Ascending aorta (tissue), 2 donors: ENCODE results near the gene FAM83F. TPM values are rescaled to one million over a fixed set of nuclear protein-coding genes. Genes with fewer than 3 reads are reported as not detected.

Experiments
- DNase-seq, 2 donors: peaks; one replicate each; pipeline ENCODE4 v3.0.0-alpha.2; 2019; ENCODE audit warnings: low spot score in 2 of 2
- H3K27ac ChIP-seq, 2 donors: fragments of 200-600 bp; sonication (generic); one replicate each; pipeline ENCODE4 v1.5.1; 2016 to 2017; ENCODE audit warnings: mild to moderate bottlenecking in 1 of 2
- H3K27me3 ChIP-seq: fragments of 200-600 bp; sonication (generic); one replicate; pipeline ENCODE4 v1.5.1; 2017
- H3K36me3 ChIP-seq, 2 donors: fragments of 200-600 bp; sonication (generic); one replicate each; pipeline ENCODE4 v1.5.1; 2016
- H3K4me1 ChIP-seq, 2 donors: fragments of 200-600 bp; sonication (generic); one replicate each; pipeline ENCODE4 v1.5.1; 2016 to 2017; ENCODE audit warnings: mild to moderate bottlenecking in 1 of 2
- H3K4me3 ChIP-seq, 2 donors: fragments of 200-600 bp; sonication (generic); one replicate each; pipeline ENCODE4 v1.5.1; 2016 to 2017; ENCODE audit warnings: mild to moderate bottlenecking in 1 of 2
- H3K9me3 ChIP-seq, 2 donors: fragments of 200-600 bp; sonication (generic); one replicate each; pipeline ENCODE4 v1.5.1; 2016
- CTCF ChIP-seq, 3 experiments: fragments of 200-600 bp in 2 of 3; fragments of 450-650 bp in 1 of 3; sonication (generic) in 2 of 3; IDR thresholded peaks; one replicate each; pipeline ENCODE4 v1.5.1; 2016 to 2019; ENCODE audit warnings: antibody characterized with exemption in 3 of 3, mild to moderate bottlenecking in 1 of 3, moderate library complexity in 1 of 3
- intact Hi-C: fragments of 100-400 bp; cut with DNase I; formaldehyde crosslinking; loops from one replicate; pipeline ENCODE4 v1.15.1; 2023
- total RNA-seq: library from RNA; depleted of rRNA; stranded (reverse); fragments of >200 nt; gene quantifications from one replicate; pipeline ENCODE4 v1.1.0, GENCODE V29; 2016

Gene FAM83F
- total RNA-seq, 1 donor from 2014 or later = not detected

DNA sequence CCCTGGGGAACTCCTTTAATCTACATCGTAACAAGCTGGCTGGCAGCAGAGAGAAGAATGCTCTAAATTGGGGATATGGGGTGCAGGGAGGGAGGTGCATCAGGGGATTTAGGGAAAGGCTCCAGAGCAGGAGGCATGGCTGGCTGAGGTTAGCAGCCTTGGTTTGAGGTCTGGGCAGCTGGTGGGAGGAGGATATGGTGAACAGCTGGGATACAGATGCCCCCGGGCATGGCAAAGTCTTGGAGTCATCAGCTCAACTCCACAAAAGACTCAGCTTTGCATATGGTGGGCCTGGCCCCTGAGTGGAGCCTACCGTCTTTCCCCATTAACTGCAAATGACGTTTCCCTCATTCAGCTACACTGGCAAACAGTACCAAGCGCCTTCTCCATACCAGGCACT is 5.4 kb downstream of the FAM83F start:
- Histone ChIP-seq H3K27me3 (peaks cover 9% of the 10 kb centered on the region), H3K36me3 (no peaks in the 10 kb centered on the region), H3K4me3 (no peak overlapping the region), H3K4me1 (no peaks in the 10 kb centered on the region), H3K27ac (no peak overlapping the region), H3K9me3 (no peaks in the 10 kb centered on the region)
- no peak for DNase-seq
- no peak for TF ChIP-seq CTCF (IDR thresholded peaks at IDR 0.05)
- intact Hi-C loops = no loop called here

GRCh38 chr22:40001106-40001505 is 6.4 kb downstream of the FAM83F start:
- intact Hi-C loops = no loop called here

DNA sequence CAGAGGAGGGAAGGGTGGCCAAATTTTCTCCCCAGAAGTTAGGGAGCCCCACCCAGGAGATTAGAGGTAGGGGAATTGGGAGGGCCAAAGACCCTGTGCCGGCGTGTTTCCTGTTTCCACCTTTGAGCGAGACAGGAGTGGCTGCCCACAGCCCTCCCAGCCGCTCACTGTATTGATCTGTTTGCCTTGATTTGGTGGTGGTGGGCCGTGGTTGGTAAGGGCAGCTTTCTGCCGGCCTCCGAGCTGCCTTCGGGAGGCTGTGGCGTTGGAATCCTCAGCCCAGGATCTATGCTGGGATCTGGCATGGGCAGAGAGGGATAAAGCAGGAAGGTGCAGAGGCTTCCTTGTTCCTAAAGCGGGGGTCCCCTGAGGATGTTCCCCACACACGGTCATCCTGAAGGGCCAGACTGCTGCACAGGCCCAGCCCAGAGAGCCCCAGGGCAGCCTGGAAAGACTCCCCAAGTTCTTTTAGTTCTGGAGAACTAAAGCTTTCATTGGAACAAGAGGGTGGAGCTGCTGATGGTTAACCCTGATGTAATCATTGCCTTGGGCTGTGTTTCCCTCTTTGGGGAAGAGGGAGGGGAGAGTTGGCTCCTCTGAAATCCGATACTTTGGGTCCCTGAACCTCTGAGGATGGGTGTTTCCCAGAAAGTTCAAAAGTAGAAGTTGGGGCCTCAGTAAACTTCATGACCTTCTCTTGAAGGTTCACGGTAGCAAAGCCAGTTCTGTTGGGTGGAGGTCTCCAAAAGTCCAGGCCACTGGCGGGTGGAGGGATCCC is 7.2 kb downstream of the FAM83F start:
- no peak overlapping the region for H3K4me3 ChIP-seq
- intact Hi-C loops = no loop called here

More at GRCh38 chr22:40001106-40001505, 6.4 kb downstream of the FAM83F start:
- H3K27me3 ChIP-seq = no peaks in the 10 kb centered on the region
- DNase-seq = no peak
- no peak overlapping the region for H3K4me3 ChIP-seq
- H3K36me3 ChIP-seq = no peaks in the 10 kb centered on the region
- no peaks in the 10 kb centered on the region for H3K9me3 ChIP-seq
- TF ChIP-seq CTCF (IDR thresholded peaks at IDR 0.05) = no peak
- no peaks in the 10 kb centered on the region for H3K4me1 ChIP-seq
- no peak overlapping the region for H3K27ac ChIP-seq

DNA sequence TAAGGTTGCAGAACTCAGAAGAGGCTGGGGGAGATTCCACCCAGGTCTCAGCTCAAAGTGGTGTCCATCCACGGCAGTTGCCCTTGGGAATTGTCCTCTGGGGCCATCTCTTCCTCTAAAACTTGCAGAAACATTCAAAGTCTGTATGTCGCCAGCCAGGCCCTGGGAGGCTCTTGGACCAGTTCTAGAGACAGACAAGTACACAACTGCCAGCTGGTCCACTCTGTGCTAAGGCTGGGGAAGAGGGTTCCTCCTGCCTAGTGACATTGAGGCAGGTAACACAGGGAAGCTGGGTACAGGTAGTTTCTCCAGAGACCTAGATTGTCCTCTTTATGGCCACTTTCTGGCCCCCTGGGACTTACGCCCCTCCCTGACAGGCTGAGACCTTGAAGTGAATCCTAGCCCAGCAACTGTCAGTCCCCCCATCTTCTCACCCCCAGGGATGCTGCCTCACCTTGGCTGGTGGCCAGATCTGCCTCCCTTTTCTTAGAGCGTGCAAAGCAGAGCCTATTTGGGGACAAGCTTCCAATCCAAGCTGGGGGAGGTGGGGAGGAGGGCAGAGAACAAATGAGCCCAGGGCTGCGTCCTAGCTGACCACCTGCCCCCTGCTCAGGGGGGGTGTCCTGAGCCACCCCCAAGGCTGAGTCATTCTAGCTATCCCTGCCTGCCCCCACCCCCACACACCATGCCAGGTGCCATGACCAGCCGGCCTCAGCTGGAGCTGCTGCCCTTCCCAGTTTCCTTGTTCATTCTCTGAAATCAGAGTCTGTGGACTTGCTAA is 8.4 kb downstream of the FAM83F start:
- intact Hi-C loops = no loop called here
- Histone ChIP-seq H3K27me3 (no peaks in the 10 kb centered on the region), H3K36me3 (no peaks in the 10 kb centered on the region), H3K27ac (no peak overlapping the region), H3K4me1 (no peaks in the 10 kb centered on the region), H3K9me3 (no peaks in the 10 kb centered on the region), H3K4me3 (no peak overlapping the region)
- DNase-seq = no peak
- TF ChIP-seq CTCF (IDR thresholded peaks at IDR 0.05) = no peak

More for the DNA sequence above, 7.2 kb downstream of the FAM83F start:
- H3K36me3 ChIP-seq = no peaks in the 10 kb centered on the region
- no peaks in the 10 kb centered on the region for H3K27me3 ChIP-seq
- no peaks in the 10 kb centered on the region for H3K4me1 ChIP-seq
- no peak overlapping the region for H3K27ac ChIP-seq
- no peak for DNase-seq
- TF ChIP-seq CTCF (IDR thresholded peaks at IDR 0.05) = no peak
- H3K9me3 ChIP-seq = no peaks in the 10 kb centered on the region

DNA sequence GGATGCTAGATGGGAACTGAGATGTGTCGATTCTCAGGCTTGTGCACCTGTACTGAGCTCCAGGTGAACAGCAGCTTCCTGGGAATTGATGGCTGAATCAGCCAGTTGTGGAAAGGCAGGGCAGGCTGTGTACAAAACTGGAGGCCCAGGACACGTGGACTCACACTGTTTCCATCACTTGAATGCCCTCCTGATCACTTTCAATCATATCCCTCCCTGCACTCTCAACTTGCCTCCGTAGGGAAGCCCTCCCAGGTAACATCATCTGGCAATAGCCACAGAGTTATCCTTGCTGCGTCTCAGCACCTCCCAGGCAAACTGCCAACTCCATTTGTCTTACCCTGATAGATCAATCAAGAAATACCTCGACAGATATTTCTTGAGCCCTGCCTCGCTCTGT is 10.1 kb downstream of the FAM83F start:
- intact Hi-C loops = no loop called here
- H3K4me3 ChIP-seq = no peak overlapping the region
- H3K36me3 ChIP-seq = no peaks in the 10 kb centered on the region
- no peaks in the 10 kb centered on the region for H3K4me1 ChIP-seq
- DNase-seq = no peak
- no peaks in the 10 kb centered on the region for H3K27me3 ChIP-seq
- H3K27ac ChIP-seq = no peak overlapping the region
- no peak for TF ChIP-seq CTCF (IDR thresholded peaks at IDR 0.05)
- no peaks in the 10 kb centered on the region for H3K9me3 ChIP-seq
